ENCODE results near the gene TBCD.

DNA sequence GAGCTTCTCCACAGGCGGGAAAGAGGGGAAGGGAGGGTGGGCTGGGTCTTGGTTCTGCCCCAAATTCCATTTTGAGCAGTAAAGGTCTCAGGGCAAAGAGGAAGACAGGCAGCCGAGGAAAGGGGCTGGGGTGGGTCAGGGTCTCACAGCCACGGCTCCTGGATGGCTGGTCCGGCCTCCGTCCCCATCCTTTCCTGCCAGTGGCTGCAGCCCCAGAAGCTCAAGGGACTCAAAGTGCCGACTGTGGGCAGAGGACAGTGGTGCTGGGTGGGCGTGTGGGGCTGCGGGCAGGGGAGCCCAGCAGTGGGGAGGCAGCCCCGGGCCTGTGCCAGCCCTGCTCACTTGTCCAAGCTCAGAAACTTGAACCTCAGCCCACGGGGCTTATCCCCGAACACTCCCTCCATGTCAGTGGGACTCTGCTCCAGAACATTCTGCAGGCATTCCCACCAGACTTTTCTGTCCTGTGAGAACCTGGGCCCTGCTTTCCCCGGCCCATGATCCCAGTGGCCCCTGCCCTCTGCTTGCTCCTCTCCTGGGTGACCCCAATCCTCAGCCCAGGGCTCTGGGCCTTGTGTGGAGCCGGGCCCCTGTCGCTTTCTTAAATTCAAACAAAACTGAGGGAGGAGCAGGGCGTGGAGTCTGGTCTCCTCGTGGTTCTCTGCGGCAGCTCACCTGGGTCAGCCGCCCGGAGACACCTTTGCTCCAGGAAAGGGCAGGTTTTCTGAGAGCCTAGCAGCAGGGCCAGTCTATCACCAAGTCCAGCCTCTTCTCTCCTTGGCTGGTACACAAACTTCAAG, 209.7 kb downstream of the TBCD start:
- TF ChIP-seq EZH2 (IDR thresholded peaks at IDR 0.05; ENCODE audit: insufficient read depth, poor library complexity, severe bottlenecking) (no peak), EZH2phosphoT487 (IDR thresholded peaks at IDR 0.05; ENCODE audit: insufficient read depth, low read depth) (no peak)
